Stimulated activated CD8-positive, alpha-beta memory T cell treated with anti-CD3 and anti-CD28 coated beads, Interleukin-4, amount 100 ng/mL, for 24 hours (primary cell): ENCODE results near the gene TRIM25.
A peak's percentile ranks its signal among the peaks of the same experiment; 100 is the strongest.
"Not testable (repeated sequence)": the region's sequence is repeated elsewhere in the genome, so short reads cannot be mapped to it uniquely, and the experiment has no call there.

Experiments
- DNase-seq: peaks from one replicate; pipeline ENCODE4 v3.0.0-alpha.2; 2020; ENCODE audit warnings: low read depth

The TRIM25 gene

GRCh38 chr17:56913867-56914580, at the start of gene TRIM25:
TSS of gene TRIM25 (minus strand) at chr17:56914049. CDS start at chr17:56913988, 61 bp downstream.
- DNase-seq = peak; percentile 85

GRCh38 chr17:56960596-56961538, 47.0 kb upstream of the TRIM25 start, which contains the start of gene COIL:
TSS of gene COIL (minus strand) at chr17:56961050. CDS start at chr17:56961019, 31 bp downstream.
- DNase-seq = peak; percentile 87

GRCh38 chr17:56956992-56957391, 43.1 kb upstream of the TRIM25 start:
- no peak for DNase-seq

- no peak for DNase-seq
Observed at GRCh38 chr17:56949595-56949994, 35.7 kb upstream of the TRIM25 start.

GRCh38 chr17:56948491-56948890, 34.6 kb upstream of the TRIM25 start:
- no peak for DNase-seq

GRCh38 chr17:56947741-56948140, 33.9 kb upstream of the TRIM25 start:
- no peak for DNase-seq

GRCh38 chr17:56945938-56946505, 32.2 kb upstream of the TRIM25 start:
- DNase-seq = no peak

GRCh38 chr17:56943505-56944125, 29.8 kb upstream of the TRIM25 start:
- DNase-seq = no peak

GRCh38 chr17:56939869-56940484, 26.1 kb upstream of the TRIM25 start:
- no peak for DNase-seq

GRCh38 chr17:56938206-56938605, 24.4 kb upstream of the TRIM25 start:
- not testable (repeated sequence) for DNase-seq

- no peak for DNase-seq
Observed at GRCh38 chr17:56937687-56938086, 23.8 kb upstream of the TRIM25 start.

GRCh38 chr17:56936697-56937322, 23.0 kb upstream of the TRIM25 start:
- DNase-seq = no peak

GRCh38 chr17:56935461-56935860, 21.6 kb upstream of the TRIM25 start:
- DNase-seq = no peak

- DNase-seq = no peak
Observed at GRCh38 chr17:56934280-56934679, 20.4 kb upstream of the TRIM25 start.

GRCh38 chr17:56933868-56934267, 20.0 kb upstream of the TRIM25 start:
- DNase-seq = no peak

GRCh38 chr17:56933151-56933745, 19.4 kb upstream of the TRIM25 start:
- no peak for DNase-seq

GRCh38 chr17:56930739-56931337, 17.0 kb upstream of the TRIM25 start:
- no peak for DNase-seq

- DNase-seq = no peak
Observed at GRCh38 chr17:56929362-56929969, 15.6 kb upstream of the TRIM25 start.

- DNase-seq = no peak
Observed at GRCh38 chr17:56928586-56928985, 14.7 kb upstream of the TRIM25 start.

GRCh38 chr17:56926704-56927103, 12.9 kb upstream of the TRIM25 start:
- no peak for DNase-seq
